ENCODE data around the gene HIGD2A.
A peak's percentile ranks its signal among the peaks of the same experiment; 100 is the strongest.
"Not testable (repeated sequence)": the region's sequence is repeated elsewhere in the genome, so short reads cannot be mapped to it uniquely, and the experiment has no call there.

HIGD2A gene

GRCh38 chr5:176405656-176406435 is 17.3 kb downstream of the HIGD2A start:
- no peak overlapping the region for H3K4me3 ChIP-seq (ENCODE audit: low read depth, low read length)
- DNase-seq (ENCODE audit: low read depth) = no peak
- TF ChIP-seq CTCF (conservative IDR thresholded peaks at IDR 0.05; ENCODE audit: low read depth, low read length) = peak; percentile 19

GRCh38 chr5:176406436-176407052 is 18.0 kb downstream of the HIGD2A start:
- TF ChIP-seq CTCF (conservative IDR thresholded peaks at IDR 0.05; ENCODE audit: low read depth, low read length) = no peak
- DNase-seq (ENCODE audit: low read depth) = no peak
- no peak overlapping the region for H3K4me3 ChIP-seq (ENCODE audit: low read depth, low read length)

GRCh38 chr5:176407456-176408251 is 19.1 kb downstream of the HIGD2A start:
- H3K4me3 ChIP-seq (ENCODE audit: low read depth, low read length) = no peak overlapping the region
- no peak for TF ChIP-seq CTCF (conservative IDR thresholded peaks at IDR 0.05; ENCODE audit: low read depth, low read length)
- no peak for DNase-seq (ENCODE audit: low read depth)

- DNase-seq (ENCODE audit: low read depth); H3K4me3 ChIP-seq (ENCODE audit: low read depth, low read length): not testable (repeated sequence)
Measured at GRCh38 chr5:176408252-176408573, 19.7 kb downstream of the HIGD2A start.

- TF ChIP-seq CTCF (conservative IDR thresholded peaks at IDR 0.05; ENCODE audit: low read depth, low read length) = no peak
- DNase-seq (ENCODE audit: low read depth) = no peak
- H3K4me3 ChIP-seq (ENCODE audit: low read depth, low read length) = no peak overlapping the region
Measured at GRCh38 chr5:176408590-176408989, 20.0 kb downstream of the HIGD2A start.

GRCh38 chr5:176409765-176410164 is 21.2 kb downstream of the HIGD2A start:
- TF ChIP-seq CTCF (conservative IDR thresholded peaks at IDR 0.05; ENCODE audit: low read depth, low read length) = no peak
- H3K4me3 ChIP-seq (ENCODE audit: low read depth, low read length) = no peak overlapping the region
- no peak for DNase-seq (ENCODE audit: low read depth)

GRCh38 chr5:176410486-176411180 is 22.1 kb downstream of the HIGD2A start:
- no peak for TF ChIP-seq CTCF (conservative IDR thresholded peaks at IDR 0.05; ENCODE audit: low read depth, low read length)
- DNase-seq (ENCODE audit: low read depth) = no peak
- H3K4me3 ChIP-seq (ENCODE audit: low read depth, low read length) = no peak overlapping the region

Measured in choroid plexus epithelial cell (primary cell).